Fibroblast of the aortic adventitia (primary cell): Measurements from ENCODE around the gene RFWD3. TPM values are rescaled to one million over a fixed set of nuclear protein-coding genes. Genes with fewer than 3 reads are reported as not detected.
A peak's percentile ranks its signal among the peaks of the same experiment; 100 is the strongest.

Source experiments
- DNase-seq: peaks from one replicate; pipeline ENCODE4 v3.0.0-alpha.2; 2010; ENCODE audit warnings: low read depth
- H3K4me3 ChIP-seq: 2 replicates; pipeline ENCODE4 v1.5.1; 2011; ENCODE audit warnings: low read depth, mild to moderate bottlenecking, control low read depth, low read length, moderate library complexity
- total RNA-seq: library from RNA; depleted of rRNA; stranded (reverse); fragments of >200 nt; gene quantifications from 2 replicates; pipeline ENCODE4 v1.2.3, GENCODE V29; 2012; ENCODE audit warnings: low replicate concordance
- TF ChIP-seq, protein P1 (sequence below): IDR thresholded peaks from 2 replicates; pipeline ENCODE4 v1.5.1; 2011; ENCODE audit warnings: mild to moderate bottlenecking, low read length, control low read depth, inconsistent platforms; ENCODE audit not compliant: insufficient read depth

Gene RFWD3
- total RNA-seq, 1 donor: 41.2 TPM

DNA sequence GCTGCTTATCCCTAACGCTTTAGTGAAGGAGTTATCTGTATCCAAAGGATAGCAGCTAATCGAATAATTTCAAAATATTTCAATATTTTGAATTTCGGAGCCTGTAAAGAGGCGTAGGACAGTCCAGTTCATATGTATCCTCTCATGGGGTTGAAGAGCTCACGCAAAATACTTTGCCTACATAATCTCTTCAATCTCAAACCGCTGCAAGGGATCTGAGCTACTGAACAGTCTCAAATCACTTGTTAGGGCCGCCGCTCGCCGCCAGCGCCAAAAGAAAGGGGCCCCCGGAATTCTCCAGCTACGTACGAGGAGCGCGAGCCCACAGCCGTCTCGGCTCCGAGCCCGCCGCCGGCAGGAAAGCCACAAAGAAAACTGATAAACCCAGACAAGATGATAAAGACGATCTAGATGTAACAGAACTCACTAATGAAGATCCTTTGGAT, 601 bp upstream of the RFWD3 start:
- peak overlapping the region; percentile 69 for H3K4me3 ChIP-seq
- DNase-seq: peak; percentile 30
- TF ChIP-seq, protein P1, sequence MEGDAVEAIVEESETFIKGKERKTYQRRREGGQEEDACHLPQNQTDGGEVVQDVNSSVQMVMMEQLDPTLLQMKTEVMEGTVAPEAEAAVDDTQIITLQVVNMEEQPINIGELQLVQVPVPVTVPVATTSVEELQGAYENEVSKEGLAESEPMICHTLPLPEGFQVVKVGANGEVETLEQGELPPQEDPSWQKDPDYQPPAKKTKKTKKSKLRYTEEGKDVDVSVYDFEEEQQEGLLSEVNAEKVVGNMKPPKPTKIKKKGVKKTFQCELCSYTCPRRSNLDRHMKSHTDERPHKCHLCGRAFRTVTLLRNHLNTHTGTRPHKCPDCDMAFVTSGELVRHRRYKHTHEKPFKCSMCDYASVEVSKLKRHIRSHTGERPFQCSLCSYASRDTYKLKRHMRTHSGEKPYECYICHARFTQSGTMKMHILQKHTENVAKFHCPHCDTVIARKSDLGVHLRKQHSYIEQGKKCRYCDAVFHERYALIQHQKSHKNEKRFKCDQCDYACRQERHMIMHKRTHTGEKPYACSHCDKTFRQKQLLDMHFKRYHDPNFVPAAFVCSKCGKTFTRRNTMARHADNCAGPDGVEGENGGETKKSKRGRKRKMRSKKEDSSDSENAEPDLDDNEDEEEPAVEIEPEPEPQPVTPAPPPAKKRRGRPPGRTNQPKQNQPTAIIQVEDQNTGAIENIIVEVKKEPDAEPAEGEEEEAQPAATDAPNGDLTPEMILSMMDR: no peak

DNA sequence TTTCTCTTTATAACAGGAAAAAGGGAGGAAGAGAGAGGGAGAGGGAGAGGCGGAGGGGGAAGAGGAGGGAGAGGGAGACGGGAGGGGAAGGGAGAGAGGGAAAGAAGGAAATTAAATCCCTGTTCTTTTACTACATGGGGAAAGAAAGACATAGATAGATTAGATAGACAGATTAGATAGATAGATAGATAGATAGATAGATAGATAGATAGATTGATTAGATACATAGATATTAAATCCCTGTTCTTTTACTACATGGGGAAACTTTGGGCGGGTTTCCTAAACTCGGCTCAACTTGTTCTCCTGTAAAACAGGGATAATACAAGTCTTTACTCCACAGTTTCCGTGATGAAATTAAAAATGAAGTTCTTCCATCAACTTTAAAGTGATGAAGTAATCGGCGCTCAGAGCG, 661 bp downstream of the RFWD3 start:
- TF ChIP-seq, protein P1: no peak
- DNase-seq: no peak
- peak overlapping the region; percentile 98 for H3K4me3 ChIP-seq

- no peak overlapping the region for H3K4me3 ChIP-seq
- TF ChIP-seq, protein P1: no peak
- no peak for DNase-seq
Measured at GRCh38 chr16:74661064-74661463, 5.6 kb downstream of the RFWD3 start.

DNA sequence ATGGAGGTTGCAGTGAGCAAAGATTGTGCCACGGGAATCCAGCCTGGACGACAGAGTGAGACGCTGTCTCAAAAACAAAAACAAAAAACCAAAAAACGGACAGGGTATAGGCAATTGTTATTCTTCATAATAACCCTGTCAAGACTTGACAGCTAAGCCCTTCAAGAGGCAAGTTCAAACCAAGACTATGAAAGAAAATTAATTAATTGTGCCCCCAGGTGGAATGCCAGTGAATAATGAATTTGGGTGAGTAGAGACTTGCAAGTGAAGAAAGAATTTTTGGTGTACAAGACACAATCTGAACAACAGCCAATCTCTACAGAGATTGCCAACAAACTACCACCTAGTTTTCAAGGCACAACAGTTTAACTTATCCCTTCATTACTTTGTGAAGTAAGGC, 6.3 kb downstream of the RFWD3 start:
- no peak overlapping the region for H3K4me3 ChIP-seq
- DNase-seq: no peak
- TF ChIP-seq, protein P1: no peak

DNA sequence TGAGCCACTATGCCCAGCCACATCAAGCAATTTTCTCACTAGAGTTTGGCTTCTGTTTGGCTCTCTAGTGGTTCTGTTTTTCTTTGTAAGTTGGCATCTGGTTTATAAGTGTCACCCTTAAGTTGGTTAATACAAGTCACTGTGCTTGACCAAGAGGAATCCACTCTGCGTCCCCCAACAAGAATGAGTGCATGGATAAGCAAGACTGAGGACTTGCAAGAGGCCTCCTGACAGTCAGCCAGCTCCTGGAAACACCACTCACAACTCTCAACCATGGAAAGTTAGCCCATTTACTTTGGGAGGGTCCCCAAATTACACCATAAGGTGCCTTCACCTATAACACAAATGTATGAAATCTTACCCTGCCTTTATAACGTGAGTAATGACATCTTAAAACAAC, 7.6 kb downstream of the RFWD3 start:
- TF ChIP-seq, protein P1: no peak
- no peak for DNase-seq

DNA sequence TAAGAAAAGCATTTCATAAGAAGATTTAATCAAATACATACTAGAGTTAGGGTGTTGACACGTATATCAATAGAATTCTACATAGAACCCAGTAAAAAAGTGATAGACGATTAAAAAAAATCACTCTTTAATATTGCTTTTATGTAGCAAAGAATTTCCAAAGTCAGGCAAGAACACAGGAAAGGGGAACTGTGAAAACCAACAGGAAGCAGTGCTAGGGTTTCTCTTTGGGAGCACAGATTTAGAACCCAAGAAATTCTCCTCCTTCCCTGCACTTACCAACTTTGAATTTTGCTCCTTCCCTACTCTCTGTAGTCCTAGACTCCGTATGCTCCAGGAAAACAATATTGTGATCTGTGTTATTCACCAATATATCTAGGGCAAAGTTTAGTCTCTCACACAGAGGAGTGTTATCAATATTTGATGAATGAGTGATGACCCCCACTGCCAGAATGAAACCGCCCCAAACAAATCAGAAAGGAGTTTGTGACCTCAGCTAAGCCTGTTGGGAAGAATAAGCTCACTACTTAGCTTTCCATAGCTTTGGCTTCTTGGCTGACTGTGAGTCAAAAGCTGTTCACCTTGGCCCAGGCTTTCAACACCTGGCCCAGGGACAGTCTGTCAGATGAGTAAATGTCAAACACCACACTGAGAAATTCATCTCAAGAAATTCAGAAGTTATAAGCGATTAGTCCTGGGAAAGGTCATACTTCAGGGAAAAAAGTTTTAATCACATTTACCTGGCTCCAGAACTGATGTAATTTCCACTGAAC, 8.6 kb downstream of the RFWD3 start:
- no peak overlapping the region for H3K4me3 ChIP-seq
- no peak for DNase-seq
- TF ChIP-seq, protein P1: no peak

More for the DNA sequence above, 7.6 kb downstream of the RFWD3 start:
- no peak overlapping the region for H3K4me3 ChIP-seq
